HG03457 (cell line): ENCODE results near the gene AMH.
A peak's percentile ranks its signal among the peaks of the same experiment; 100 is the strongest.
"Not testable (repeated sequence)": the region's sequence is repeated elsewhere in the genome, so short reads cannot be mapped to it uniquely, and the experiment has no call there.

Source experiments
- ATAC-seq: cut with Tn5 transposase; IDR thresholded peaks from one replicate; pipeline ENCODE4 v1.9.1; 2021; ENCODE audit warnings: moderate number of reproducible peaks; ENCODE audit not compliant: unreplicated experiment

AMH gene

GRCh38 chr19:2268480-2268830 lies 19.3 kb downstream of the AMH start:
- ATAC-seq: no peak

- ATAC-seq: no peak
These were observed 19.7 kb downstream of the AMH start for GRCh38 chr19:2268861-2269243.

DNA sequence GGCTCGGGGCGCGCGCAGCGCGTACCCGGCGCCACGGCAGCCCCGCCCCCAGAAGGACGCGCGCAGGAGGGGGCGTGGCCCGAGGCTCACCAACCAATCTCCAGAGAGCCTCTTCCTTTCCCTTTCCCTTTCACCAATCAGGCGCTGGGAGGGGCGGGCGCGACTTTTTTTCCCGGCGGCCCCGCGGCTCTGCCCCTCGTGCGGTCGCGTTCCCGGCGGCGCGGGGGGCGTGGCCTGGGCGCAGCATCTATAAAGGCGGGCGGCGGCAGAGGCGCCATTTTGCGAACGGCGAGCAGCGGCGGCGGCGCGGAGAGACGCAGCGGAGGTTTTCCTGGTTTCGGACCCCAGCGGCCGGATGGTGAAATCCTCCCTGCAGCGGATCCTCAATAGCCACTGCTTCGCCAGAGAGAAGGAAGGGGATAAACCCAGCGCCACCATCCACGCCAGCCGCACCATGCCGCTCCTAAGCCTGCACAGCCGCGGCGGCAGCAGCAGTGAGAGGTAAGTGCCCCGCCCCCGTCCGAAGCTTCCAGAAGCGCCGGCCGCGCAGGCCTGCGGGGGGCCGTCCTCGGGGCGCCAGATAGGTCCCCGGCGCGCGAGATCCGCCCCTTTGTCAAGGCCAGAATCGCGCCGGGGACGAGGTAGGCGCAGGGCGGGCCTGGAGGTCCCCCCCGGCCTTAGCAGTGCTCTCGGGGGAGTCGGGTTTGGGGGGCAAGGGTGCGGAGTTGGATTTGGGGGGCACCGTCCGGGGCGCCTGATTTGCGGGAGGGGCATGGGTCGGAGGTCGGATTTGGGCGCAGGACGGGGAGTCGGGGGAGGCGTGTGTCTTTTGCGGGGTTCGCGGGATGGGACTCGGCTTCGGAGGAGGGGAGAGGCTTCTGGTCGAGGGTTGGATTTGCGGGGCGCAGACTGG lies 20.4 kb downstream of the AMH start:
- peak; percentile 45 for ATAC-seq

GRCh38 chr19:2270157-2270422 lies 21.0 kb downstream of the AMH start:
- ATAC-seq: no peak

DNA sequence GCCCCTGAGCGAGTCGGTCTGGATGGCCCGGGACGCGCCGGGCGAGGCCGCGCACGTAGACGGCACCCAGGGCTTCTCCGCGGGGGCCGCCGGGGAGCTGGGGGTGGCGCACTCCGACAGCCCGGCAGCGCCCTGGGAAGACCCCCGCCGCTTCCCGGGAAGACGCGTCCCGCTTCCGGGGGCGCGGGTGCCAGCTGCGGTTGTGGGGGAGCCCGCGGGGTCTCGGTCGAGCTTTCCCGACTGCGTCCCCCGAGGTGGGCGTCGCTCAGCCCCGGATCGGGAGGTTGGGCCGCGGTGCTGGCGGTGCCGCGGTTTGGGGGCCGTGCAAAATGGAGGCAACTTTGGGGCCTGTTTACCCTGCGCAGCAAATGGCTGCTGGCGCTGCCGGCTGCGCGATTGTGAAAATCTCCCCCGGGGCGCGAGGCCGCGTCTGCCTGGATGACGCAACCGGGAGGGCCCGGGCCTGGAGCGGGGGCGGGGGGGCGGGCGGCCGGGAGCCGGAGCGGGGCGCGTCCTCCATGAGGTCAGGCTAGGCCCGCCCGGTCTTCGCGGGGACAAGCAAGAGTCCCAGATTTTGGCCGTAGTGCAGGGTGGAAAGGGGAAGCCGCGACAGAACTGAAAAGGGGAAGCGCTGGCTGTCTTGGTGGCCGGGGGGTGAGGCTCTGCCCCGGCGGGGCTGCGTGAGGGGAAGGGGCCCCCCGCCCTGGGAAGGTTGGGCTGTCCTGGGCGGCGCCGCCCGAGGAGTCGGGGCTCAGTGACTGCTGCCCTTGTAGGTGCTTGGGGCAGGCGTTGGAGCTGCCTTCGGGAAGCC lies 21.5 kb downstream of the AMH start:
- no peak for ATAC-seq

DNA sequence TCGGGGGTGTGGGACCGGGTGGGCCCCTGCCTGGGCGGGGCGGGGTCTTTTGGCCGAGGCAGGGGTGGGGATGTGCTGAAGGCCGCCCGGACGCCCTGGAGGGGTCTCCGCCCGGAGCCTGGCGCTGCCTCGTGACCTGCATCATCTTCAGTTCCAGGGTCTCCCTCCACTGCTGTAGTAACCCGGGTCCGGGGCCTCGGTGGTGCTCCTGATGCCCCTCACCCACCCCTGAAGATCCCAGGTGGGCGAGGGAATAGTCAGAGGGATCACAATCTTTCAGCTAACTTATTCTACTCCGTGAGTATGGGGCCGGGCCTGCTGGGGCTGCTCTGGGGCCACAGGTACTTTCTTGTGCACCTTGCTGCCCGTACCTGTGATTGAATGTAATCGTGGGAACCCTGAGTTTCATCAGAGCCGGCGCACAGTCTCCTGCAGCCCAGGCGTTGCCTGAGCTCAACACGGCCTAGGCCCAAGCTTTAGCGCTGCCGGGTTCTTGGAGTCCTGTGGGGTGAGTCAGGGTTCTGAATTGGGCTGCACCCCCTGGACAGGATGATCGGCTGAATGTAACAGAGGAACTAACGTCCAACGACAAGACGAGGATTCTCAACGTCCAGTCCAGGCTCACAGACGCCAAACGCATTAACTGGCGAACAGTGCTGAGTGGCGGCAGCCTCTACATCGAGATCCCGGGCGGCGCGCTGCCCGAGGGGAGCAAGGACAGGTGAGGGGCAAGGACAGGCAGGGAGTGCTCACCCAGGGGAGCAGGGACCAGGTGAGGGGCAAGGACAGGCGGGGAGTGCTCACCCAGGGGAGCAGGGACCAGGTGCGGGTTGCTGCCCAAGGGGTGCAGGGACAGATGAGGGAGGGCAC lies 22.3 kb downstream of the AMH start:
- no peak for ATAC-seq

DNA sequence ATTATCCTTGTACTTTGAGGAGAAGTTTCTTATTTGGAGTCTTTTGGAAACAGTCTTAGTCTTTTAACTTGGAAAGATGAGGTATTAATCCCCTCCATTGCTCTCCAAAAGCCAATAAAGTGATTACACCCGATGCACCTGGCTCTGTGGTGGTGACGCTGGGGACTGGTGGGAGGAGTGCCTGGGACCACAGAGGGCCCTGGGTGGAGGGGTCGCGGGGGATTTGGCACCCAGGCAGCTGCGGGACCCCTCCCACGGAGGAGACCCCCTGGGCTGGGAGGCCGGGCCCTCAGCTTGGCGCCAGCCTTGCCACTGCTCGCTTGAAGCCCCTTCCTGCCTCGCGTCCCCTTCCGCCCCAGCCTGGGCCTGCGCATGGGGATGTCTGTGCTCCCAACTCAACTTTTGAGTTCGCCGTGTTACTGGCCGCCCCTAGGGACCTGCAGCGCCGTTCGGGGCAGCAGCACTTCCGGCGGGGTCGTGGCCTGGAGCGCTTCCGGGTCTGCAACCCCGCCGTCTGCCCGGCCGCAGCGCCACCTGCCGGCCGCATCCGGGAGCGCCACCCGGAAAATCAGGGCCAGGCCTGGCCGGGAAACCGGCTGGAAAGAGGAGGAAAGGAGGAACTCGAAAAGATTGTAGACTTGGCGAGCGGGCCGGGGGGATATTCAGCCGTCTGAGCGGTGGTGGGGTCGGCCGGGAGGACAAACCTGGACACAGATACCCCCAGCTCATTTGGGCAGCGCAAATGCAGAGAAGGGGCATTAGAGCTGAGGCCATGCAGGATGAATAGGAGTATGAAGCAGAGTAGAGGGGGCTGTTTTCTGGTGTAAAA lies 24.4 kb downstream of the AMH start:
- ATAC-seq: no peak

DNA sequence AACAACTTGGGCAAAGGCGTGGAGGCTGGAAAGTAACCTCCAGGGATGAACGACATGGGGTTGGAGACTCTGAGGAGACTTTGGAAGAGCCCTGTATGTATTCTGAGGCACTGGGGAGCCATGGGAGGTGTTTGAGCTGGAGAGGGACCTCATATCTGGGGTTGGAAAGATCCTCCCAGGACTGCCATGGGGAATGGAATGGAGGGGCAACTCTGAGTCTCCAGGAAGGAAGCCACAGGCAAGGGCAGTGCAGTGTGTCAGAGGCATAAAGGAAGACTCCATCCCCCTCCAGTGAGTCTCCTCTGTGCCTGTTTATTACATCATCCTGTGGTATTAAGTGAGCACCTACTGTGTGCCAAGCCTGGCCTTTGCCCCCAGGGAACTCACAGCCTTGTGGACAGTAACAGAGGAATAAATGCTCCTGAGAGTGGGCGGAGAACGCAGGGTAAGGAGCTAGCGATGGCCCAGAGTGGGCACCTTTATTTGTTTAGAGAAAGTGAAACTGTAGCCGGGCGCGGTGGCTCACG lies 25.1 kb downstream of the AMH start:
- ATAC-seq: no peak

GRCh38 chr19:2274931-2275535 lies 25.9 kb downstream of the AMH start:
- no peak for ATAC-seq

DNA sequence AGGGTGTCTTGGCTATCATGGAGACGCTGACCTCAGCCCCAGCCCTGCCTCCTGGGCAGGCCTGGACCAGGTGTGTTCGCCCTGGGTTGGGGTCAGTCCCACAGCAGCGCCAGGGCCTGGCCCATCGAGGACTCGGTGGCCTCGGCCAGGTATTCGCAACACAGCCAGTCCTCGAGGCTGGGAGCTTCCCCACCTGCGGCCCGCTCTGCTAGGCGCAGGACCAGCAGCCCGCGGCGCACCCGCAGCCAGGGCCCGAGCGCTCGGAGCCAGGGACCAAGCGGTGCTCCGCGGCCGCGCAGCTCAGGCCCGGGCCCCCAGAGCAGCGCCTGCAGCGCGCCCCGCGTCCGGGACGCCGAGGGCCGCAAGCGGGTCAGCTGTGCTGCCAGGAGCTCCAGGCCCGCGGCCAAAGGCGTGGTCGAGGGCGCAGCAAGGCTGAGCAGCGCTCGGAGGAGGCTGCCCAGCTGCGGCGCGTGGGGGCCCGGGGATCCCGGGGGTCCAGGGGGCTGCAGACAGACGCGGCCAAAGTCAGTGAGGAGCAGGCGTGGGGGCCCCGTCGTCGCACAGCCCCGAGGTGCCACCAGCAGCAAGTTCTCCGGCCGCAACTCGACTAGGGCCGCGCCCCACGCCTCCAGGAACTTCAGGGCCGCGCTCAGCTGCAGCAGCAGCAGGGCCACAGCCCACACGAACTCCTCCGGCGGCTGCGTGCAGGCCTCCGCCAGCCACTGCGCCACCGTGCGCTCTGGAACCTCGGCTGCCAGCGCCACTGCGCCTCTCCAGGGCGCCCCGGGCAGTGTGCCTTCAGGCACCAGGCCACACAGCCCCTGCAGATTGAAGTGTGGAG lies 26.7 kb downstream of the AMH start:
- ATAC-seq: no peak

DNA sequence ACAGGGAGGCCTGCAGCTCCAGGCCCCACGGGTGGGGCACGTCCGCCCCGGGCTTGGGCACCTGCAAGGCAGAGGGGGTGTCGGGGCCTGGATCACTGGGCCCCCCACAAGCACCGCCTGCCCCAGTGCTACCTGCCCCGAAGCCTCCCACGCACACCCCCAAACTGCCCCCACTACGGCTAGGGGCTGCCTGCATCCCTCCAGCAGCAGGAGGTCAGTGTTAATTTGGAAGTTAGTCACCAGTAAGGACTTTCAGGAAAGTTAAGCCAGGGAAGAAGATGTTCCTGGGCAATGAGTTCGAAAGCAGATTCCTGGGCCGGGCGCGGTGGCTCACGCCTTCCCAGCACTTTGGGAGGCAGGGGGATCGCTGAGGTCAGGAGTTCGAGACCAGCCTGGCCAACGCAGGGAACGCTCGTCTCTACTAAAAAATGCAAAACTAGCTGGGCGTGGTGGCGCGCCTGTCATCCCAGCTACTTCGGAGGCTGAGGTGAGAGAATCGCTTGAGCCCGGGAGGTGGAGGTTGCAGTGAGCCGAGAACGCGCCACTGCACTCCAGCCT lies 27.4 kb downstream of the AMH start:
- ATAC-seq: no peak

DNA sequence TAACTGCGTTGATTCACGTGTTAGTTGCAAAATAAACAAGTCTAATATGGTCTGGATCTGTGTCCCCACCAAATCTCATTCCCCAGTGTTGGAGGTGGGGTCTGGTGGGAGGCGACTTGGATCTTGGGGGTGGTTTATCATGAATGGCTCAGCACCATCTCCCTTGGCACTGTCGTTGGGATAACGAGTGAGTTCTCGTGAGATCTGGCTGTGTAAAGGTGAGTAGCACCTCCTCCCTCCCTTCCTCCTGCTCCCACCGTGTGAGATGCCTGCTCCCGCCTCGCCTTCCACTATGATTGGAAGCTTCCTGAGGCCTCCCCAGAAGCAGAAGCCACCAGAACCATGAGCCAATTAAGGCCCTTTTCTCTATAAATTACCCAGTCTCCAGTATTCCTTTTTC lies 28.0 kb downstream of the AMH start:
- no peak for ATAC-seq

- no peak for ATAC-seq
These were observed 29.5 kb downstream of the AMH start for GRCh38 chr19:2278459-2279158.

GRCh38 chr19:2280633-2281264 lies 31.6 kb downstream of the AMH start:
- no peak for ATAC-seq

GRCh38 chr19:2281265-2282061 lies 32.3 kb downstream of the AMH start:
- ATAC-seq: not testable (repeated sequence)

DNA sequence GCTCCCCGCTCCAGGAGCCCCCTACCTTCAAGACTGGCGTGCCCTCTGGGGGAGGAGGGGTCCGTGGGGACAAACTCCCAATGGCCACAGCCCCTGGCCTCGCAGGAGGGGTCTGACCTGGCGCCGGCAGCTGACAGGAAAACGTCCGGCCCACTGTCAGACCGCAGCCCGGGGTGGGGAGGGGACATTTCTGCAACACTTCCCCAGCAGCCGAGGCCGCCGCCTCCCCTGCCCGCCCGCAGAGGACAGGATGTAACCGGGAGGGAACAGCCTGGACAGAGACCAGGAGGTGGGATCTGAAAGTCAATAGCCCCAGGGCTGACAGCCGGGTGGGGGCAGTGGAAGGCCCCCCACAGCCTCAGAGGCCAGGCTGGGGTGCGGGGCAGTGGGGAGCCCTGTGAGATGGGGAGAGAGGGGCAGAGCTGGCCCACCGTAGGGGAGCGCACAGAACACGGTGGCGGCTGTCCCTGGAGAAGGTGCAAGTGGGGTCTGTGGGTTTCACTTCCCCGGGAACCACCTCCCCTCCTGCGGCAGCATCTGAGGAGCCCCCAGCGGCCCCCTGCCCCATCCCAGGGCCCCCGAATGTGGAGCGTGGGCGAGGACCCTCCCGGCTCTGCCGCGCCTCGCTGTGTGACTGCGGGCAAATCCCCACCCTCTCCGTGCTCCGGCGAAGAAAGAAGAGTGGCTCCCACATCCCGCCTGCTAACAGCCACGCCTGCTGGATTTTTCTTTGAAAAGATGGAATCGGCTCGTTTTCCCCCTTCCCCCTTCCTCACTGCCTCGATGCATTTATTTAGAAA lies 33.1 kb downstream of the AMH start, which contains the start of gene PEAK3:
PEAK3 (minus strand) TSS at position 114 of the 800 bp plus-strand sequence. CDS start 1,244 bp downstream, outside the sequence.
- ATAC-seq: no peak
